Measurements from ENCODE around the gene PXMP4.

GRCh38 chr20:33767777-33768138 is 47.6 kb upstream of the PXMP4 start:
- TF ChIP-seq REST (IDR thresholded peaks at IDR 0.05; ENCODE audit: low read depth) = no peak
- TF ChIP-seq RAD21 (IDR thresholded peaks at IDR 0.05; ENCODE audit: low read depth) = no peak
- TF ChIP-seq TAF1 (IDR thresholded peaks at IDR 0.05; ENCODE audit: low read depth) = no peak
- TF ChIP-seq YY1 (IDR thresholded peaks at IDR 0.05; ENCODE audit: low read depth) = no peak
- TF ChIP-seq EGR1 (IDR thresholded peaks at IDR 0.05) = no peak
- TF ChIP-seq MAX (IDR thresholded peaks at IDR 0.05) = no peak
- no peak for TF ChIP-seq EP300 (IDR thresholded peaks at IDR 0.05; ENCODE audit: borderline replicate concordance)
- TF ChIP-seq CREB1 (IDR thresholded peaks at IDR 0.05; ENCODE audit: low read depth) = no peak
- TF ChIP-seq CEBPB (IDR thresholded peaks at IDR 0.05) = no peak
- TF ChIP-seq FOXM1 (IDR thresholded peaks at IDR 0.05; ENCODE audit: borderline replicate concordance, low read depth) = no peak
- no peak for TF ChIP-seq TEAD4 (IDR thresholded peaks at IDR 0.05)
- no peak for TF ChIP-seq NFIC (IDR thresholded peaks at IDR 0.05)
- no peak for TF ChIP-seq TCF12 (IDR thresholded peaks at IDR 0.05; ENCODE audit: low read depth)
- no peak for TF ChIP-seq USF1 (IDR thresholded peaks at IDR 0.05)
